SK-N-DZ (cell line): ENCODE measurements around the gene TRIM71.
"Not testable (repeated sequence)": the region's sequence is repeated elsewhere in the genome, so short reads cannot be mapped to it uniquely, and the experiment has no call there.

ENCODE experiments used
- DNase-seq: peaks from one replicate; pipeline ENCODE4 v3.0.0-alpha.2; 2015; ENCODE audit warnings: low spot score

The TRIM71 gene

GRCh38 chr3:32934150-32934742, 116.4 kb downstream of the TRIM71 start:
- peak; percentile 32 for DNase-seq

GRCh38 chr3:32937331-32937730, 119.5 kb downstream of the TRIM71 start:
- DNase-seq: peak; percentile 20

- not testable (repeated sequence) for DNase-seq
Measured at GRCh38 chr3:32939531-32940284, 121.9 kb downstream of the TRIM71 start.

- no peak for DNase-seq
Measured at GRCh38 chr3:32940726-32941125, 122.9 kb downstream of the TRIM71 start.

- no peak for DNase-seq
Measured at GRCh38 chr3:32945136-32945535, 127.3 kb downstream of the TRIM71 start.

GRCh38 chr3:32945598-32945997, 127.8 kb downstream of the TRIM71 start:
- DNase-seq: not testable (repeated sequence)

- no peak for DNase-seq
Measured at GRCh38 chr3:32946973-32947788, 129.4 kb downstream of the TRIM71 start.
